NCI-H187 treated with DMSO at 0.1 percent for 48 hours (cell line): ENCODE measurements around the gene CCDC141.

ENCODE experiments used
- DNase-seq: peaks from one replicate; lab custom pipeline; 2025; lab: John Stamatoyannopoulos, UW

The CCDC141 gene

GRCh38 chr2:178865999-178866398, 183.9 kb downstream of the CCDC141 start:
- DNase-seq: no peak

GRCh38 chr2:178865146-178865936, 184.6 kb downstream of the CCDC141 start:
- no peak for DNase-seq

DNA sequence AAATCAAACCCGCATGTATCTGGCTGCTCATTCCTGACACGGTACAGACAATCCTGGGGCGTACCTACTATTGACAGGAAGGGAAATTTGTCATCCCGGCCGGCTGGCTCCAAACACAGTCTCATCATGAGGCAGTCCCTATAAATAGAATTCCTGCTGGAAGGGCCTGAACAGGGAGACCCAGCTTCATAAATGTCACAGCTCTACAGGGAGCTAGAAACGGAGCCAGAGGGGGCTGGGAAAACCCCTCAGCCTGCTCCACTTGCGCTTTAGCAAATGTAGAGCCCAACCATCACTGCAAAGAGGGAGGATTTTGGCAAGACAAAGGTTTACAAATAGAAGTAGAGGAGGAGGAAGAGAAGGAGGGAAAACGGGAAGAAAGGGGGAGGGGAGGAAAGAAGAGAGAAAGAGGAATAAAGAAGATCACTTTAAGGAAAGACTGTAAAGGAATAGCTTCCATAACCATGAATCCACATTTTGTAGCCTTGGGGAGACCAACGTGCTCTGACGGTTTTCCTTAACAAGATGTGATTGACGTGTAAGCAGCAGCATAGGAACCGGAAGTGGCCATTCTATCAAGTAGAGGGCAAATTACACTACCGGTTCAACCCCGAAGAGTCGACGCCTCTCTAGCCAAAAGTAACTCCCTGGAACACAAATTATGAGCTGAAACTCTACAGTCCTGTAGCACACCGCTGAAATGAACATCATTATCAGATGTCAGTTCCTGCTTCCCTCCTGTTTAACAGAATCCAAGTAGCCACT, 185.9 kb downstream of the CCDC141 start:
- no peak for DNase-seq

DNA sequence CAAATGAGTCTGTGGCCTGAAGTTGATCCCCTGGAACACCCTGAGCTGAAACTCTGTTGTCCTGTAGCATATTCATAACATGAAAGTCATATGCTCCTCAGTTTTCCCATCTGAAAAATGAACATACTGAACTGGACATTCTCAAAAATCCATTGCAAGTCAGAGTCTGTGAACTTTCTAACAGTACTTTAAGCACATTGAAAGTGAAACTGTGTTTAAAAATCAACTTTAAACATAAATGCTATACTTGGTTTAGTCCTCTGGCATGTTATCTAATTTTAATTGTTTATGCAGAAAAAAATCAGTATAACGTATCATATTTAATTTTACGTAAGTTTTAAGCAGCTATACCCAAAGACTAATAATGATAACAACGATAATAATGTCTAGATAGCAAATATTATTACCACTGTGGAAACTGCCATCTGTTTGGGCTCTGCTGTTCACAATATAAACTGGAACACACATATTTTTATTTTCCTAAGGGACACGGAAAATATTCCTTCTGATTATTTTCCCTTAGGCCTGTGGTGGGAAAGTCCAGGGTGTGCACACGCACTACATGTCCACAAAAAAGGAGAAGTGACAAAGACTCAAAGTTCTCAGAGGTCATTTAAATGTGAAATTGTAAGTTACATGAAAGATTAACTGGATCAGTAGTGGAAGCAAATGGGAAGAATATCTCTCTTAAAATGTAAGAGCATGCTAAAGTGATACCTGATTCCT, 186.6 kb downstream of the CCDC141 start:
- no peak for DNase-seq

- DNase-seq: no peak
These were observed 189.4 kb downstream of the CCDC141 start for GRCh38 chr2:178860551-178860950.

- DNase-seq: no peak
These were observed 190.2 kb downstream of the CCDC141 start for GRCh38 chr2:178859730-178860129.

GRCh38 chr2:178858896-178859625, 190.9 kb downstream of the CCDC141 start:
- no peak for DNase-seq

- no peak for DNase-seq
These were observed 194.8 kb downstream of the CCDC141 start for GRCh38 chr2:178855151-178855550.

GRCh38 chr2:178848335-178848734, 201.6 kb downstream of the CCDC141 start:
- no peak for DNase-seq

GRCh38 chr2:178846458-178846802, 203.5 kb downstream of the CCDC141 start:
- DNase-seq: no peak

- no peak for DNase-seq
These were observed 204.1 kb downstream of the CCDC141 start for GRCh38 chr2:178845566-178846457.

- DNase-seq: no peak
These were observed 205.2 kb downstream of the CCDC141 start for GRCh38 chr2:178844701-178845100.

- DNase-seq: no peak
These were observed 205.7 kb downstream of the CCDC141 start for GRCh38 chr2:178844269-178844668.

- DNase-seq: no peak
These were observed 206.2 kb downstream of the CCDC141 start for GRCh38 chr2:178843697-178844096.

GRCh38 chr2:178836807-178837206, 213.1 kb downstream of the CCDC141 start:
- no peak for DNase-seq

DNA sequence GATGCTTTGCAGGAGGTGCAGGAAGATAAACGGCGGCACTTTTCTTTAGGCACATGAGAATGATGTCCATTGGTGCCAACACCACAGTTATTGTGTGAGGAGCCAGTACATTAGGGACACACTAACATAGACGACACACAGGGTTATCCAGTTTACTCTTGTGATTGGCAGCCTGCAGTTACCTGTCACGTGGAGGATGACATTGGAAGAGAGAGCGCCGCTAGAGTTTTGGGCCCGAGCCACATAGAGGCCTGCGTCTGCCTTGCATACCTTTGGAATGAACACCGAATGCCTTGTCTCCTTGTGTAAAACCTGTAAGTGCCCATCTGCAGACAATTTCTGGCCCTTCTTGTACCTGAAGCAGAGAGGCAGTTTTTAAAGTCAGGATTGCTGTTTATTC, 215.9 kb downstream of the CCDC141 start:
- no peak for DNase-seq

DNA sequence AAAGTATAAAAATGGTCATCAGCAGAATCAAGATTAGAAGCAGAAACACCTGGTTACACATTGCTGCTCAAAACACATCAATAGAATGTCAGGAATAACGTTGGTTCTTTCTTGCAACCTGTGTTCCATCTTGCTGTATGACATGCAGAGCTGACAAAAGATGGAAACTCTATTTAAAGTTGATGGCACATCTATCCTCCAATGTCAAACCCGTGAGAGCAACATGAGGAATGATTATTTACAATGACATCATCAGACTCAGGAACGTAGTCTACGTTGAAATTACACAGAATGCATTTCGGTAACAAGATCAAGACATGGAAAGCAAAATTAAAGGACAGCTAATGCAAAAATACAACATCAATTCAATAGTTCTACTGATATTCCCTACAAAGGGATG, 216.6 kb downstream of the CCDC141 start:
- DNase-seq: no peak

DNA sequence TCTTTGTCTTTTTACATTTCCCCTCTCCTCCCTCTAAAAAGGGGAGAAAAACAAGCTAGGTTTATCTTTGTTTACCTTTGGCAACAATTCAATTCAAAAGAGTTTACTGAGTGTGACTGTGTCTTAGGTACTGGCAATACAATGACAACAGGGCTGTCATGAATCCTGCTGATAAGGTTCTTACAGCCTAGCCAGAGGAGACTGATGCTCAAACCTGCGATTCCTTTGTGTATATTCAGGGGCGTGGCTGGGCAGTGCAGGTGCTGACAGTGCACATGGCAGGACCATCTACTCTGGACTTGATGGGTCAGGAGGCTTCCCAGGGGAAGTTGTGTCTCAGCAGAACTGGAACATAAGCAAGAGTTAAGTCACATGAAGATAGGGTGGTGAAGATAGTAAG, 219.5 kb downstream of the CCDC141 start:
- DNase-seq: no peak

GRCh38 chr2:178829981-178830380, 220.0 kb downstream of the CCDC141 start:
- no peak for DNase-seq

DNA sequence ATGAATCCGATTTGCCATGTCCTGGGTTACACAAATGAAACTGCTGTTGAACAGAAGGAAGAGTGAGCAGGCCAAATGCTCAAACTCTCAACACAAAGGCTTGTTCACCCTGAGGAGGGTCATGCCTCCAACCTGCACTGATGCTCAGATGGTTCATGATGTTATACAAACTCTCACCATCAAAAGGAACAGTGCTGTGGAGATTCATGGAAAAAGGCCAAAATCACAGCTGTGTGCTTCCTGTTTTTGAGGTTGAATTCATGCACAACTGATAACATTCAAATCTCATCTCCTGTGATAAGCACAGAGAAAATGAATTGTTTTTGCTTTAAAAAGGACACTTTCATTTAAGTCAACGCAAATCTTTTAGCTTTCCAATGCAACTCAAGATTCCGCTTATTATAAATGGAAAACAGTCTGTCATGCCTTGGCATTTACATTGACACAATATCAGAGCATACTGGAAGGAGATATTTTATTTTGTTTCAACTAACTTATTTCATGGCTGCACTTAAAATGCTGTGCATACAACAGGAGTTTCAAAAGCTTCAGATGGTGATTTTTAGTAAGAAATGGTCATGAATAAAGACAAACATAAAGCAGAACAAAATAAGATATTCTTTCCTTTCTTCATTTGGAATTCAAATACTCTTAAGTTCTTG, 220.5 kb downstream of the CCDC141 start:
- DNase-seq: no peak

DNA sequence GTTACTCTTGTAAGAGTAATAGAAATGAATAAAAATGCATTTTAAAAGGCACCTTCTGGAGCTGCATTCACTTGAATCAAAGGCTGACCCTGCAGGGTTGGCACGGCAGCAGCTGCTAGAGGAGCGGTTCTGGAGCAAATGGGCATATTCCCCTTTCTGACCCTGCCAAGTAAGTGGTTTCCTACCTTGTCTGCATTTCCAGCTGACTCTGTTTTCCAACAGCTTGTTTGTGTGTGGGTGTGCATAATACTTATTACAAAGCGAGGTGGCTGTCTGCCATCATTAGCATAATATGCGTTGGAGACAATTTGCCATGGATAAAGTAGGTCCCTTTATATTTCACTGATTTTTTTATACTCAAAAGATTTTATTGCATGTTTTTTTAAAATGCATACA, 221.5 kb downstream of the CCDC141 start:
- DNase-seq: no peak
